NCI-H748 (cell line): ENCODE results near the gene ADAMTS12.
"Not testable (repeated sequence)": the region's sequence is repeated elsewhere in the genome, so short reads cannot be mapped to it uniquely, and the experiment has no call there.

Experiments used
- DNase-seq: peaks from one replicate; lab custom pipeline; 2025; ENCODE audit not compliant: unreplicated experiment; lab: John Stamatoyannopoulos, UW

ADAMTS12 gene

DNA sequence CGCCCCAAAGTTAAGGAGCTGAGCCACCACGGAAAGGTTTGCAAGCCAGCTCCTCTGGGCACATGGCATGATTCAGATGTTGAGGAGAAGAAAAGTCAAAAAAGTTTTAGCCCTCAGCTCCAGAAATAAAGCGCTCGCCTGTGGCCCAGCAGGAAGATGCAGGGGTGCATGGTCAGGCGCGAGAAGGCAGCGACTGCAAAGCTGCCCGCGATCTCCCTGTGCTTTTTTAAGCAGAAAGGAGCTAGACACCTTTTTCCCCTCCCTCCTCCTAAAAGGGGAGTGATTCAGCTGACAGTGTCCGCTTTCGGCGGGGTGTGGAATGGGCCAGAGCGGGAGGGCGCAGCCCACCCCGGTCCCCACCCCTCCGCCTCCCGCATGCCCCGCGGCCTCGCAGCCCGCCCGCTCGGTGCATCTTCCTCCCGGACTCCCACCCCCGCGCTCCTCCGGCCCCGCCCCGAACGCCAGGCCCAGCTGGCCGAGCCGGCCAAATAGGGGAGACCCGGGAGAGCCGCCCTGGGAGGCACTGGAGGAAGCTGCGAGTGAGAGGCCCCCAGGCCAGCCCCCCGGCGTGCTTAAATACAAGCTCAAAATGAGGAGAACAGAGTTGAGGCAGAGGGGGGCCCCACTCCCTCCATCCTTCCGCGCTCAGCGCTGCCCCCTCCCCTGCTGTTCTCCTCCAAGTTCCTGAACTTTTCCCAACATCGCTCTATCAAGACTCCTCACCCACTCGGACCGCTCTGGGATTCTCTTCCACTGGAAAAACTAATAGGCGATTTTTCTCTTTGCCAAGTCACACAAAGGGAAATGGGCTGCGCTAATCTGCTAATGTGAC lies at the start of gene ADAMTS12:
TSS of gene ADAMTS12 (minus strand) at position 203 of the 832 bp plus-strand sequence. CDS start at position 69, 134 bp downstream.
- DNase-seq: peak; percentile 72

GRCh38 chr5:33941090-33941489 lies 49.3 kb upstream of the ADAMTS12 start:
- DNase-seq: no peak

- DNase-seq: peak; percentile 43
Observed at GRCh38 chr5:33939556-33940262, 47.9 kb upstream of the ADAMTS12 start.

GRCh38 chr5:33938881-33939280 lies 47.1 kb upstream of the ADAMTS12 start:
- DNase-seq: no peak

DNA sequence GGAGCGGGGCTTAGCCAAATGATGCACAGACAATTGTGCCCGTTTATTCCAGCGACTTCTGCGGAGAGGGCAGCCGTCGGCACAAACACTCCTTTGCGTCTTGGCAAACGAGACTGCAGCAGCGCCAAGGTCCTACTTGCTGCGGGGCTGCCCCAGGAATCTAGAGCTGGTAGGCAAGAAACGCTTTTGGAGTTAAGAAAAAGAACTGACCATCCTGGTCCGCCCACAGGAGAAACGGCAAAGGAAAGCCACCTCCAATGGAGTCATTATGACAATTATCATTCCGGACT lies 46.7 kb upstream of the ADAMTS12 start:
- peak; percentile 26 for DNase-seq

DNA sequence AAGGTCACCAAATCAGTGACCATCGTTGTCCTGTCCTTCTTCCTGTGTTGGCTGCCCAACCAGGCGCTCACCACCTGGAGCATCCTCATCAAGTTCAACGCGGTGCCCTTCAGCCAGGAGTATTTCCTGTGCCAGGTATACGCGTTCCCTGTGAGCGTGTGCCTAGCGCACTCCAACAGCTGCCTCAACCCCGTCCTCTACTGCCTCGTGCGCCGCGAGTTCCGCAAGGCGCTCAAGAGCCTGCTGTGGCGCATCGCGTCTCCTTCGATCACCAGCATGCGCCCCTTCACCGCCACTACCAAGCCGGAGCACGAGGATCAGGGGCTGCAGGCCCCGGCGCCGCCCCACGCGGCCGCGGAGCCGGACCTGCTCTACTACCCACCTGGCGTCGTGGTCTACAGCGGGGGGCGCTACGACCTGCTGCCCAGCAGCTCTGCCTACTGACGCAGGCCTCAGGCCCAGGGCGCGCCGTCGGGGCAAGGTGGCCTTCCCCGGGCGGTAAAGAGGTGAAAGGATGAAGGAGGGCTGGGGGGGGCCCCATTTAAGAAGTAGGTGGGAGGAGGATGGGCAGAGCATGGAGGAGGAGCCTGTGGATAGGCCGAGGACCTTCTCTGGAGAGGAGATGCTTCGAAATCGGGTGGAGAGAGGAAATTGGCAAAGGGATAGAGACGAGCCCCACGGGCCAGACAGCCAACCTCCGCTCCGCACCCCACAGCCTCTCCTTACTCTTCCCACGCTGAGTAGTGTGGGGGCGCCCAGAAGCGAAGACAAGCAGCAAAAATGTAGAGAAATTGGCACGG lies 46.1 kb upstream of the ADAMTS12 start:
- no peak for DNase-seq

GRCh38 chr5:33937017-33937706 lies 45.4 kb upstream of the ADAMTS12 start:
- no peak for DNase-seq

- peak; percentile 79 for DNase-seq
Observed at GRCh38 chr5:33936381-33937016, 44.7 kb upstream of the ADAMTS12 start, which contains the start of gene RXFP3. TSS of gene RXFP3 (plus strand) at chr5:33936386. CDS start at chr5:33936741, 355 bp downstream.

DNA sequence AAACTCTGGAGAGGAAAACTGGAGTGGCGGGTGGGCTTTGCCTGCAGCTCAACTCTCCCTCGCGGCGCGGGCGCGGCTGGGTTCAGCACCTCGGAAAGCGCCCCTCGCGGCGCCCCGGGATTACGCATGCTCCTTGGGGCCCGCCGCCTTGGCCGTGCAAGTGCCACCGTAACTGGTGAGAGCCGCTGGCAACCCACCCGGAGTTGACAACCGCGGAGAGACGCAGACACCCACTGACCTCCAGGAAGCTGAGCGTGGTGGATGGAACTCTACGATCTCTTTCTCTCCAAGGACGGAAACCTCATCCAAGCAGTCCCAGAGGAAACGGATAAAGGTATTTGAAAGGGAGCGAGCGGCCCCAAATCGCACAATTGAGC lies 44.2 kb upstream of the ADAMTS12 start:
- DNase-seq: peak; percentile 91

DNA sequence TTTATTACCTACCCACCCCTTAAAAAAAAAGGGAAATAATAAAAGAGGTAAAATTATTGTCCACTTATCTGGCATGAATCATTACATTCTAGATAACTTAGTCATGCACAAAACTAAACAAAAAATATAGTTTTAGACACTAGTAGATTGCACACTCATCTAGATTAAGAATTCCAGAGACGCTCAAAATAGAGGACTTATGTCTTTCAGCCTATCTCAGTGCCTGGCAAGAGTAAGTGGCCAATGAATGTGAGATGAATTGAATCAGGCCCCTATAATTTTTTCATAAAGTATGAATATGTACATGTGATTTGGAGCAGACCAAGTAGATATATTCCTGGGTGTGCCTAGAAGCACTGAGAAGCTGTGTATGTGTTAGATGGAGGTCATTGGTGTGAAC lies 42.4 kb upstream of the ADAMTS12 start:
- DNase-seq: no peak

- no peak for DNase-seq
Observed at GRCh38 chr5:33933723-33934169, 42.0 kb upstream of the ADAMTS12 start.

GRCh38 chr5:33931136-33931535 lies 39.3 kb upstream of the ADAMTS12 start:
- DNase-seq: no peak

- DNase-seq: no peak
Observed at GRCh38 chr5:33929925-33930690, 38.3 kb upstream of the ADAMTS12 start.

- no peak for DNase-seq
Observed at GRCh38 chr5:33928283-33928682, 36.5 kb upstream of the ADAMTS12 start.

GRCh38 chr5:33927685-33928084 lies 35.9 kb upstream of the ADAMTS12 start:
- peak; percentile 52 for DNase-seq

GRCh38 chr5:33925278-33925677 lies 33.5 kb upstream of the ADAMTS12 start:
- no peak for DNase-seq

GRCh38 chr5:33921002-33921401 lies 29.2 kb upstream of the ADAMTS12 start:
- no peak for DNase-seq

- not testable (repeated sequence) for DNase-seq
Observed at GRCh38 chr5:33914844-33915243, 23.1 kb upstream of the ADAMTS12 start.

GRCh38 chr5:33906248-33906647 lies 14.5 kb upstream of the ADAMTS12 start:
- DNase-seq: peak; percentile 24

DNA sequence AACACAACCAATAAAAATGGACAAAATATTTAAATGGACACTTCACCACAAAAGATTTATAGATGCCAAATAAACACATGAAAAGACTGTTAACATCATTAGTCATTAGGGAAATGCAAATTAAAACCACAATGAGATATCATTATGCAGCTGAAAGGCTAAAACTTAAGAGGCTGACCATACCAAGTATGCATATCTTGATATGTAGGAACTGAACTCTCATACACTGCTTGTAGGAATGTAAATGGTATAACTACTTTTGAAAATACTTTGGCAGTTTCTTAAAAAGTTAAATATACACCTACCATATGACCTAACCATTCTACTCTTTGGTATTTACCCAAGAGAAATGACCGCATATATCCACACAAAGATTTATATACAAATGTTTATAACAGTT lies 13.6 kb upstream of the ADAMTS12 start:
- no peak for DNase-seq
